ENCODE data around the gene MAP4K4. TPM values are rescaled to one million over a fixed set of nuclear protein-coding genes. Genes with fewer than 3 reads are reported as not detected.

The MAP4K4 gene
- total and polyA plus RNA-seq, 2 of the 13 experiments (the other 11 are each of a cell fraction or from before 2014, with no cell fraction given) = 105 to 264 TPM

DNA sequence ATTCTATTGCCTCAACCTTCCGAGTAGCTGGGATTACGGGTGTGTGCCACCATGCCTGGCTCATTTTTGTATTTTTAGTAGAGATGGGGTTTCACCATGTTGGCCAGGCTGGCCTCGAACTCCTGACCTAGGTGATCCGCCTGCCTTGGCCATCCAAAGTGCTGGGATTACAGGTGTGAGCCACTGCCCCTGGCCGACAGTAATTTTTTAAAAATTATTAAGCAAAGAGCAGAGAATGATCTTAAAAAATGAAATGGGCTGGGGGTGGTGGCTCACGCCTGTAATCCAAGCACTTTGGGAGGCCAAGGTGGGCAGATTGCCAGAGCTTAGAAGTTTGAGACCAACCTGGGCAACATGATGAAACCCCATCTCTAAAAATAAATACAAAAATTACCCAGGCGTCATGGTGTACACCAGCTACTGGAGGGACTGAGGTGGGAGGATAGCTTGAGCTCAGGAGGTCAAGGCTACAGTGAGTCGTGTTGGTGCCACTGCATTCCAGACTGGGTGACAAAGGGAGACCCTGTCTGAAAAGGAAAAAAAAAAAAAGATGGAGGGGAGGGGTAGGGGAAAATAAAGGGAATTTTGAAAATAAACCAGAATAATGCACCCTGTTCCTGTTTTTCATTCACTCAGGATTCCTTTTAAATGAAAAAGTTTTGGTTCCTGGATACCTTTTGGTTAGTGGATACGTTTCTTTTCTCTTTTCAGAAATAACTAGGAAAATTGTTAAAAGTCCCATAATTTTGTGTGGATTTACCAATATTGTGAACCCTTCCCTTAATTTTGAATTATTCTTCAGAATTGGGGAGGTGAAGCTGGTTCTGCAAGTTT, 33.9 kb downstream of the MAP4K4 start (continued):
- TF ChIP-seq, protein P1, sequence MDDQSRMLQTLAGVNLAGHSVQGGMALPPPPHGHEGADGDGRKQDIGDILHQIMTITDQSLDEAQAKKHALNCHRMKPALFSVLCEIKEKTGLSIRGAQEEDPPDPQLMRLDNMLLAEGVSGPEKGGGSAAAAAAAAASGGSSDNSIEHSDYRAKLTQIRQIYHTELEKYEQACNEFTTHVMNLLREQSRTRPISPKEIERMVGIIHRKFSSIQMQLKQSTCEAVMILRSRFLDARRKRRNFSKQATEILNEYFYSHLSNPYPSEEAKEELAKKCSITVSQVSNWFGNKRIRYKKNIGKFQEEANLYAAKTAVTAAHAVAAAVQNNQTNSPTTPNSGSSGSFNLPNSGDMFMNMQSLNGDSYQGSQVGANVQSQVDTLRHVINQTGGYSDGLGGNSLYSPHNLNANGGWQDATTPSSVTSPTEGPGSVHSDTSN (CRISPR knock-in tag; IDR thresholded peaks at IDR 0.05; ENCODE audit: borderline replicate concordance) = no peak
- TF ChIP-seq ZNF841 (CRISPR knock-in tag; IDR thresholded peaks at IDR 0.05; ENCODE audit: borderline replicate concordance) (no peak), RXRA (CRISPR knock-in tag; IDR thresholded peaks at IDR 0.05) (peak; percentile 81; the same call in 1 of the 2 replicates), ZNF564 (CRISPR knock-in tag; IDR thresholded peaks at IDR 0.05) (no peak), ZSCAN31 (CRISPR knock-in tag; IDR thresholded peaks at IDR 0.05; ENCODE audit: low read depth) (no peak), NCOA1 (CRISPR knock-in tag; IDR thresholded peaks at IDR 0.05) (no peak), PCBP1 (IDR thresholded peaks at IDR 0.05; ENCODE audit: borderline replicate concordance, low read depth, low read length) (no peak), GTF2F1 (IDR thresholded peaks at IDR 0.05; ENCODE audit: low read length) (no peak), KDM1A (CRISPR knock-in tag; IDR thresholded peaks at IDR 0.05) (peak; percentile 65; the same call in 1 of the 2 replicates), ZNF724P (CRISPR knock-in tag; IDR thresholded peaks at IDR 0.05; ENCODE audit: borderline replicate concordance) (no peak), MATR3 (CRISPR knock-in tag; IDR thresholded peaks at IDR 0.05) (no peak), ZNF629 (CRISPR knock-in tag; conservative IDR thresholded peaks at IDR 0.05) (no peak), ZNF510 (CRISPR knock-in tag; IDR thresholded peaks at IDR 0.05; ENCODE audit: low read depth) (no peak), ASH2L (IDR thresholded peaks at IDR 0.05; ENCODE audit: insufficient read length, low read depth, low read length) (peak; percentile 46), ZNF441 (CRISPR knock-in tag; IDR thresholded peaks at IDR 0.05; ENCODE audit: borderline replicate concordance) (no peak), SMAD3 (CRISPR knock-in tag; IDR thresholded peaks at IDR 0.05) (0 out of 2 replicates have a peak, but pooled peaks have one; percentile 53), ZKSCAN5 (CRISPR knock-in tag; IDR thresholded peaks at IDR 0.05) (no peak)
- TF ChIP-seq, protein P2, sequence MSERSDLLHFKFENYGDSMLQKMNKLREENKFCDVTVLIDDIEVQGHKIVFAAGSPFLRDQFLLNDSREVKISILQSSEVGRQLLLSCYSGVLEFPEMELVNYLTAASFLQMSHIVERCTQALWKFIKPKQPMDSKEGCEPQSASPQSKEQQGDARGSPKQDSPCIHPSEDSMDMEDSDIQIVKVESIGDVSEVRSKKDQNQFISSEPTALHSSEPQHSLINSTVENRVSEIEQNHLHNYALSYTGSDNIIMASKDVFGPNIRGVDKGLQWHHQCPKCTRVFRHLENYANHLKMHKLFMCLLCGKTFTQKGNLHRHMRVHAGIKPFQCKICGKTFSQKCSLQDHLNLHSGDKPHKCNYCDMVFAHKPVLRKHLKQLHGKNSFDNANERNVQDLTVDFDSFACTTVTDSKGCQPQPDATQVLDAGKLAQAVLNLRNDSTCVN (CRISPR knock-in tag; IDR thresholded peaks at IDR 0.05; ENCODE audit: borderline replicate concordance) = no peak
- TF ChIP-seq, protein P3, sequence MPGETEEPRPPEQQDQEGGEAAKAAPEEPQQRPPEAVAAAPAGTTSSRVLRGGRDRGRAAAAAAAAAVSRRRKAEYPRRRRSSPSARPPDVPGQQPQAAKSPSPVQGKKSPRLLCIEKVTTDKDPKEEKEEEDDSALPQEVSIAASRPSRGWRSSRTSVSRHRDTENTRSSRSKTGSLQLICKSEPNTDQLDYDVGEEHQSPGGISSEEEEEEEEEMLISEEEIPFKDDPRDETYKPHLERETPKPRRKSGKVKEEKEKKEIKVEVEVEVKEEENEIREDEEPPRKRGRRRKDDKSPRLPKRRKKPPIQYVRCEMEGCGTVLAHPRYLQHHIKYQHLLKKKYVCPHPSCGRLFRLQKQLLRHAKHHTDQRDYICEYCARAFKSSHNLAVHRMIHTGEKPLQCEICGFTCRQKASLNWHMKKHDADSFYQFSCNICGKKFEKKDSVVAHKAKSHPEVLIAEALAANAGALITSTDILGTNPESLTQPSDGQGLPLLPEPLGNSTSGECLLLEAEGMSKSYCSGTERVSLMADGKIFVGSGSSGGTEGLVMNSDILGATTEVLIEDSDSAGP (CRISPR knock-in tag; IDR thresholded peaks at IDR 0.05; ENCODE audit: borderline replicate concordance) = no peak
- TF ChIP-seq, protein P4, sequence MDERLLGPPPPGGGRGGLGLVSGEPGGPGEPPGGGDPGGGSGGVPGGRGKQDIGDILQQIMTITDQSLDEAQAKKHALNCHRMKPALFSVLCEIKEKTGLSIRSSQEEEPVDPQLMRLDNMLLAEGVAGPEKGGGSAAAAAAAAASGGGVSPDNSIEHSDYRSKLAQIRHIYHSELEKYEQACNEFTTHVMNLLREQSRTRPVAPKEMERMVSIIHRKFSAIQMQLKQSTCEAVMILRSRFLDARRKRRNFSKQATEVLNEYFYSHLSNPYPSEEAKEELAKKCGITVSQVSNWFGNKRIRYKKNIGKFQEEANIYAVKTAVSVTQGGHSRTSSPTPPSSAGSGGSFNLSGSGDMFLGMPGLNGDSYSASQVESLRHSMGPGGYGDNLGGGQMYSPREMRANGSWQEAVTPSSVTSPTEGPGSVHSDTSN (CRISPR knock-in tag; IDR thresholded peaks at IDR 0.05) = no peak
- TF ChIP-seq, protein P5, sequence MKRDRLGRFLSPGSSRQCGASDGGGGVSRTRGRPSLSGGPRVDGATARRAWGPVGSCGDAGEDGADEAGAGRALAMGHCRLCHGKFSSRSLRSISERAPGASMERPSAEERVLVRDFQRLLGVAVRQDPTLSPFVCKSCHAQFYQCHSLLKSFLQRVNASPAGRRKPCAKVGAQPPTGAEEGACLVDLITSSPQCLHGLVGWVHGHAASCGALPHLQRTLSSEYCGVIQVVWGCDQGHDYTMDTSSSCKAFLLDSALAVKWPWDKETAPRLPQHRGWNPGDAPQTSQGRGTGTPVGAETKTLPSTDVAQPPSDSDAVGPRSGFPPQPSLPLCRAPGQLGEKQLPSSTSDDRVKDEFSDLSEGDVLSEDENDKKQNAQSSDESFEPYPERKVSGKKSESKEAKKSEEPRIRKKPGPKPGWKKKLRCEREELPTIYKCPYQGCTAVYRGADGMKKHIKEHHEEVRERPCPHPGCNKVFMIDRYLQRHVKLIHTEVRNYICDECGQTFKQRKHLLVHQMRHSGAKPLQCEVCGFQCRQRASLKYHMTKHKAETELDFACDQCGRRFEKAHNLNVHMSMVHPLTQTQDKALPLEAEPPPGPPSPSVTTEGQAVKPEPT (CRISPR knock-in tag; IDR thresholded peaks at IDR 0.05; ENCODE audit: low read depth) = no peak
- TF ChIP-seq, protein P6, sequence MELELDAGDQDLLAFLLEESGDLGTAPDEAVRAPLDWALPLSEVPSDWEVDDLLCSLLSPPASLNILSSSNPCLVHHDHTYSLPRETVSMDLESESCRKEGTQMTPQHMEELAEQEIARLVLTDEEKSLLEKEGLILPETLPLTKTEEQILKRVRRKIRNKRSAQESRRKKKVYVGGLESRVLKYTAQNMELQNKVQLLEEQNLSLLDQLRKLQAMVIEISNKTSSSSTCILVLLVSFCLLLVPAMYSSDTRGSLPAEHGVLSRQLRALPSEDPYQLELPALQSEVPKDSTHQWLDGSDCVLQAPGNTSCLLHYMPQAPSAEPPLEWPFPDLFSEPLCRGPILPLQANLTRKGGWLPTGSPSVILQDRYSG (CRISPR knock-in tag; IDR thresholded peaks at IDR 0.05) = no peak
